Small intestine (tissue), 7 donors: ENCODE data around the gene ARHGEF28. TPM values are rescaled to one million over a fixed set of nuclear protein-coding genes. Genes with fewer than 3 reads are reported as not detected.

Experiments used
- DNase-seq, 2 donors: peaks; one replicate each; pipeline versions ENCODE4 v3.0.0 to v3.0.0-alpha.2; 2013
- FAIRE-seq: peaks from 2 replicates; lab custom pipeline; 2012; peaks lifted over from hg19 to GRCh38; lab: Jason Lieb, UNC
- H3K27ac ChIP-seq, 3 donors: one replicate each; pipeline ENCODE4 v1.5.1; 2013; ENCODE audit warnings: low read length in 2 of 3, mild to moderate bottlenecking in 2 of 3, control low read depth in 1 of 3, inconsistent platforms in 1 of 3, low read depth in 1 of 3, moderate library complexity in 1 of 3
- H3K27me3 ChIP-seq, 3 donors: one replicate each; pipeline ENCODE4 v1.6.1; 2013; ENCODE audit warnings: low read length in 3 of 3, inconsistent platforms in 1 of 3; ENCODE audit not compliant: control insufficient read depth in 3 of 3, insufficient read depth in 3 of 3
- H3K36me3 ChIP-seq, 3 donors: one replicate each; pipeline ENCODE4 v1.6.1; 2013; ENCODE audit warnings: low read length in 3 of 3, inconsistent platforms in 1 of 3, low read depth in 1 of 3, mild to moderate bottlenecking in 1 of 3, moderate library complexity in 1 of 3; ENCODE audit not compliant: control insufficient read depth in 3 of 3, insufficient read depth in 2 of 3
- H3K4me1 ChIP-seq, 3 donors: one replicate each; pipeline ENCODE4 v1.6.1; 2013; ENCODE audit warnings: low read length in 2 of 3, inconsistent platforms in 1 of 3, low read depth in 1 of 3, mild to moderate bottlenecking in 1 of 3, moderate library complexity in 1 of 3; ENCODE audit not compliant: control insufficient read depth in 3 of 3, insufficient read depth in 2 of 3
- H3K4me3 ChIP-seq, 3 donors: one replicate each; pipeline ENCODE4 v1.5.1; 2013; ENCODE audit warnings: low read length in 3 of 3, control low read depth in 1 of 3, inconsistent platforms in 1 of 3, low read depth in 1 of 3, mild to moderate bottlenecking in 1 of 3, moderate library complexity in 1 of 3
- H3K9me3 ChIP-seq, 2 donors: one replicate each; pipeline ENCODE4 v1.6.1; 2013; ENCODE audit warnings: low read depth in 1 of 2, low read length in 1 of 2; ENCODE audit not compliant: control insufficient read depth in 2 of 2, insufficient read depth in 1 of 2
- WGBS, 3 donors: extraction: QIAGEN DNeasy Blood & Tissue Kit; methylation state at CpG; one replicate each; pipeline ENCODE4 v1.1.7; 2013; 5-methylcytosine and 5-hydroxymethylcytosine counted together
- polyA plus RNA-seq, 4 donors: library from polyadenylated mRNA; stranded (reverse) in 3 of 4; unstranded in 1 of 4; fragments of 200-250 nt in 3 of 4; fragments of 120-200 nt in 1 of 4; gene quantifications; one replicate each; pipeline versions ENCODE4 v1.2.1 to v1.2.3, GENCODE V29; 2013
- donor health status: healthy with polysubstance abuse.
- donor health status: control.
- donor health status: control.
- donor health status: Bipolar disorder and iron deficiency.
- donor health status: healthy.

Gene ARHGEF28
- polyA plus RNA-seq, 4 donors: 1.1 to 16.5 (median 2.7) TPM

GRCh38 chr5:73950441-73950873 is 324.5 kb downstream of the ARHGEF28 start:
- DNase-seq (no peak), FAIRE-seq (no peak)
- 54 to 85% (median 66%) methylated on average over 3 of the region's 3 CpGs for WGBS, 3 donors
- no peaks in the 10 kb centered on the region for H3K36me3 ChIP-seq
- no peak overlapping the region for H3K4me3 ChIP-seq
- H3K27me3 ChIP-seq: no peaks in the 10 kb centered on the region
- H3K9me3 ChIP-seq: no peaks in the 10 kb centered on the region
- H3K4me1 ChIP-seq: no peaks in the 10 kb centered on the region
- H3K27ac ChIP-seq: no peak overlapping the region

GRCh38 chr5:73950912-73951430 is 325.0 kb downstream of the ARHGEF28 start:
- no peak overlapping the region for H3K27ac ChIP-seq
- no peak for DNase-seq
- no peaks in the 10 kb centered on the region for H3K4me1 ChIP-seq
- 86% methylated on average over 3 of the region's 3 CpGs for WGBS, 3 donors
- no peaks in the 10 kb centered on the region for H3K27me3 ChIP-seq
- H3K36me3 ChIP-seq: no peaks in the 10 kb centered on the region
- FAIRE-seq: no peak
- H3K4me3 ChIP-seq: no peak overlapping the region
- no peaks in the 10 kb centered on the region for H3K9me3 ChIP-seq

- 59 to 70% (median 60%) methylated on average over 3 of the region's 3 CpGs for WGBS, 3 donors
- H3K27ac ChIP-seq: no peak overlapping the region
- no peaks in the 10 kb centered on the region for H3K36me3 ChIP-seq
- no peak overlapping the region for H3K4me3 ChIP-seq
- FAIRE-seq: no peak
- no peak for DNase-seq
- H3K4me1 ChIP-seq: no peaks in the 10 kb centered on the region
- no peaks in the 10 kb centered on the region for H3K27me3 ChIP-seq
- H3K9me3 ChIP-seq: no peaks in the 10 kb centered on the region
These were observed 326.9 kb downstream of the ARHGEF28 start for GRCh38 chr5:73952872-73953271.

GRCh38 chr5:73954381-73954780 is 328.4 kb downstream of the ARHGEF28 start:
- Histone ChIP-seq H3K4me3 (no peak overlapping the region), H3K27ac (no peak overlapping the region), H3K4me1 (no peaks in the 10 kb centered on the region), H3K9me3 (no peaks in the 10 kb centered on the region), H3K36me3 (no peaks in the 10 kb centered on the region), H3K27me3 (peaks cover 0 to 2% (median 0%) of the 10 kb centered on the region in 3 donors)
- FAIRE-seq (no peak), DNase-seq (no peak)
- WGBS, 3 donors: 72 to 78% (median 77%) methylated on average over 2 of the region's 2 CpGs

- no peak for FAIRE-seq
- Histone ChIP-seq H3K27ac (no peak overlapping the region), H3K9me3 (no peaks in the 10 kb centered on the region), H3K36me3 (no peaks in the 10 kb centered on the region), H3K4me3 (no peak overlapping the region), H3K27me3 (peaks cover 0 to 2% (median 0%) of the 10 kb centered on the region in 3 donors), H3K4me1 (no peaks in the 10 kb centered on the region)
- WGBS, 3 donors: 74 to 81% (median 80%) methylated on average over 5 of the region's 5 CpGs
- DNase-seq: no peak
These were observed 329.4 kb downstream of the ARHGEF28 start for GRCh38 chr5:73955271-73955846.

- H3K4me1 ChIP-seq: no peaks in the 10 kb centered on the region
- no peaks in the 10 kb centered on the region for H3K36me3 ChIP-seq
- no peaks in the 10 kb centered on the region for H3K9me3 ChIP-seq
- 75 to 87% (median 82%) methylated on average over 3 of the region's 3 CpGs for WGBS, 3 donors
- H3K4me3 ChIP-seq: no peak overlapping the region
- H3K27ac ChIP-seq: no peak overlapping the region
- DNase-seq (no peak), FAIRE-seq (no peak)
- H3K27me3 ChIP-seq: peaks cover 0 to 2% (median 0%) of the 10 kb centered on the region in 3 donors
These were observed 331.5 kb downstream of the ARHGEF28 start for GRCh38 chr5:73957397-73958001.

- Histone ChIP-seq H3K27me3 (peaks cover 0 to 2% (median 0%) of the 10 kb centered on the region in 3 donors), H3K4me3 (no peak overlapping the region), H3K4me1 (no peaks in the 10 kb centered on the region), H3K36me3 (no peaks in the 10 kb centered on the region), H3K27ac (no peak overlapping the region), H3K9me3 (no peaks in the 10 kb centered on the region)
- 59 to 77% (median 70%) methylated on average over 2 of the region's 2 CpGs for WGBS, 3 donors
- FAIRE-seq (no peak), DNase-seq (no peak)
These were observed 332.0 kb downstream of the ARHGEF28 start for GRCh38 chr5:73958037-73958436.

GRCh38 chr5:73960023-73960422 is 334.0 kb downstream of the ARHGEF28 start:
- no peaks in the 10 kb centered on the region for H3K36me3 ChIP-seq
- no peak for FAIRE-seq
- no peaks in the 10 kb centered on the region for H3K4me1 ChIP-seq
- no peak overlapping the region for H3K4me3 ChIP-seq
- H3K27ac ChIP-seq: no peak overlapping the region
- 75 to 91% (median 87%) methylated on average over 5 of the region's 5 CpGs for WGBS, 3 donors
- no peaks in the 10 kb centered on the region for H3K9me3 ChIP-seq
- DNase-seq: no peak
- peaks cover 0 to 2% (median 0%) of the 10 kb centered on the region in 3 donors for H3K27me3 ChIP-seq
